Stimulated activated naive CD4-positive, alpha-beta T cell treated with Interleukin-2 at 50 U/mL for 16 hours (primary cell): ENCODE measurements around the gene RACK1.
"Not testable (repeated sequence)": the region's sequence is repeated elsewhere in the genome, so short reads cannot be mapped to it uniquely, and the experiment has no call there.

Source experiments
- DNase-seq: peaks from one replicate; lab custom pipeline; 2025; lab: John Stamatoyannopoulos, UW

RACK1 gene

GRCh38 chr5:181214249-181214648 lies 29.5 kb downstream of the RACK1 start:
- DNase-seq: not testable (repeated sequence)

GRCh38 chr5:181212934-181213333 lies 30.8 kb downstream of the RACK1 start:
- DNase-seq: no peak

GRCh38 chr5:181212080-181212479 lies 31.6 kb downstream of the RACK1 start:
- no peak for DNase-seq

- no peak for DNase-seq
Measured at GRCh38 chr5:181211208-181211607, 32.5 kb downstream of the RACK1 start.

- DNase-seq: not testable (repeated sequence)
Measured at GRCh38 chr5:181210698-181211097, 33.0 kb downstream of the RACK1 start.

- DNase-seq: not testable (repeated sequence)
Measured at GRCh38 chr5:181210148-181210547, 33.6 kb downstream of the RACK1 start.

- not testable (repeated sequence) for DNase-seq
Measured at GRCh38 chr5:181209006-181209405, 34.7 kb downstream of the RACK1 start.

GRCh38 chr5:181207960-181208253 lies 35.8 kb downstream of the RACK1 start:
- DNase-seq: no peak

- no peak for DNase-seq
Measured at GRCh38 chr5:181207214-181207959, 36.3 kb downstream of the RACK1 start.

- no peak for DNase-seq
Measured at GRCh38 chr5:181205761-181206649, 37.7 kb downstream of the RACK1 start.

- DNase-seq: no peak
Measured at GRCh38 chr5:181204826-181205760, 38.6 kb downstream of the RACK1 start, which contains the start of gene TRIM7. TSS of gene TRIM7 (minus strand) at chr5:181205196. CDS start at chr5:181205110, 86 bp downstream.

- no peak for DNase-seq
Measured at GRCh38 chr5:181204113-181204825, 39.4 kb downstream of the RACK1 start.

- DNase-seq: no peak
Measured at GRCh38 chr5:181203777-181204112, 40.0 kb downstream of the RACK1 start.

GRCh38 chr5:181203093-181203711 lies 40.5 kb downstream of the RACK1 start:
- DNase-seq: no peak

- no peak for DNase-seq
Measured at GRCh38 chr5:181200816-181201215, 42.9 kb downstream of the RACK1 start.

GRCh38 chr5:181199881-181200638 lies 43.6 kb downstream of the RACK1 start:
- no peak for DNase-seq

- DNase-seq: no peak
Measured at GRCh38 chr5:181198905-181199519, 44.7 kb downstream of the RACK1 start.

- no peak for DNase-seq
Measured at GRCh38 chr5:181198106-181198685, 45.5 kb downstream of the RACK1 start.

- no peak for DNase-seq
Measured at GRCh38 chr5:181197326-181197951, 46.3 kb downstream of the RACK1 start.
